NOMO-1 (cell line): Measurements from ENCODE around the gene VPREB3.
A peak's percentile ranks its signal among the peaks of the same experiment; 100 is the strongest.

Experiments used
- DNase-seq, 2 experiments: peaks; one replicate each; lab custom pipeline; 2025; ENCODE audit not compliant: unreplicated experiment in 2 of 2; lab: John Stamatoyannopoulos, UW

VPREB3 gene

GRCh38 chr22:23744485-23744884, 9.7 kb downstream of the VPREB3 start:
- DNase-seq, result no peak

DNA sequence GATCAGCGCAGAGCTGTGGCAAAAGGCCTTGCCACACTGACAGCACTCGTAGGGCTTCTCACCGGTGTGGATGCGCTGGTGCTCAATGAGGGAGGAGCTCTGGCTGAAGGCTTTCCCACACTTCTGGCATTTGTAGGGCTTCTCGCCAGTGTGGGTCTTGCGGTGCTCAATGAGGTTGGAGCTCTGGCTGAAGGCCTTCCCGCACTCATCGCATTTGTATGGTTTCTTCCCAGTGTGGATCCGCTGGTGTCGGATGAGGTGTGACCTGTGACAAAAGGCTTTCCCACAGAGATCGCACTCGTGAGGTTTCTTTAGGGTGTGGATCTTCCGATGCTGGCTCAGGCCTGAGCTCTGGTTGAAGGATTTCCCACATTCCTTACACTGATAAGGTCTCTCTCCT, 10.2 kb downstream of the VPREB3 start:
- DNase-seq, result no peak

DNA sequence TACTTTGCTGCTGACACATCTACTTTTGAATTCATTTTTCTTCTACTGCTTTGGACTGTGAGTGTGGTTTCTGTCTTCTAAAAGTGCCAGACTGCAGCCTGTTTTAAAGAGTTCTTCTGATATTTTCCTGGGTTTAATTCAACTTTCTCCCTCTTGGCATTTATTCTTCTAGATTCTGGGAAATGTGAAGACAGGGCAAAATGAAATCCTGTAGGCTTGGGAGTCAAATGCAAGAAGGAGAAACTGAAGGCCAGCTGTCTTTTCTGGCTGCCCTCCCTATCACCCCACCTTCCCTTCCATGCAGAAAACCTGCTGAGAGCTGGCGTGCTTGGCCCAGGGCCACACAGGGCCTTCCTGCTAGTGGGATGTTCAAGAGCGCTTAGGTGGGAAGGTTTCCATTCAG, 10.9 kb downstream of the VPREB3 start:
- no peak for DNase-seq

- no peak for DNase-seq
Observed at GRCh38 chr22:23742505-23743264, 11.5 kb downstream of the VPREB3 start.

GRCh38 chr22:23737696-23738095, 16.5 kb downstream of the VPREB3 start:
- DNase-seq, result no peak

GRCh38 chr22:23728108-23728507, 26.1 kb downstream of the VPREB3 start:
- DNase-seq, result peak; percentile 7 to 25

DNA sequence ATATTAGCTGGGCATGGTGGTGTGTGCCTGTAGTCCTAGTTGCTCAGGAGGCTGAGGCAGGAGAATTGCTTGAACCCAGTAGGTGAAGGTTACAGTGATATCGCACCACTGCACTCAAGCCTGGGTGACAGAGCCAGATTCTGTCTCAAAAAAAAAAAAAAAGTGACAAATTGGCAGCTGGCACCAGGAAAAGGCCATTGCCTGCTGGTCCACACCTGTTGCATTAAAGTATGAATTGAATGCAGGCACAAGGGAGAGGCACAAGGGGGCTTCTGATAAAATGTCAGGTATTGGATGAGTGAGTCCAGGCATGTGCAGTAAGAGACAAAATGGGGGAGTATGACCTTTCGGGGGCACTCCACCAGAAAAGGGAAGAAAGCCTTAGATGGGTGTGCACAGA, 31.5 kb downstream of the VPREB3 start:
- DNase-seq, result no peak

DNA sequence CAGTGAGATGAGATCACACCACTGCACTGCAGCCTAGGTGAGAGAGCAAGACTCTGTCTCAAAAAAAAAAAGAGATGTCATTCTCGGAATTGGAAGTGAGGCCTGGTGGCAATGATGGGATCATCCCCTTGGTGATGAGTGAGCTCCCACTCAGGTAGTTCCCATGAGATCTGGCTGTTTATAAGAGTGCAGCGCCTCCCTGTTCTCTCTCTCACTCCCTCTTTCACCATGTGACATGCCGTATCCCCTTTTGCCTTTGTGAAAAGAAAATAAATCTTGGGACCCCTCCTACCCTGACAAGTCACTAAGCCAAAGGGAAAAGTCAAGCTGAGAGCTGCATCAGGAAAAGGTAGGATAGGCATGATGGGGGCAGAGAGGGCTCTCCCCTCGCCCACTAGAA, 32.1 kb downstream of the VPREB3 start:
- DNase-seq, result no peak

- DNase-seq, result no peak
Observed at GRCh38 chr22:23720855-23721254, 33.4 kb downstream of the VPREB3 start.

GRCh38 chr22:23718371-23719165, 35.7 kb downstream of the VPREB3 start:
- DNase-seq, result no peak

DNA sequence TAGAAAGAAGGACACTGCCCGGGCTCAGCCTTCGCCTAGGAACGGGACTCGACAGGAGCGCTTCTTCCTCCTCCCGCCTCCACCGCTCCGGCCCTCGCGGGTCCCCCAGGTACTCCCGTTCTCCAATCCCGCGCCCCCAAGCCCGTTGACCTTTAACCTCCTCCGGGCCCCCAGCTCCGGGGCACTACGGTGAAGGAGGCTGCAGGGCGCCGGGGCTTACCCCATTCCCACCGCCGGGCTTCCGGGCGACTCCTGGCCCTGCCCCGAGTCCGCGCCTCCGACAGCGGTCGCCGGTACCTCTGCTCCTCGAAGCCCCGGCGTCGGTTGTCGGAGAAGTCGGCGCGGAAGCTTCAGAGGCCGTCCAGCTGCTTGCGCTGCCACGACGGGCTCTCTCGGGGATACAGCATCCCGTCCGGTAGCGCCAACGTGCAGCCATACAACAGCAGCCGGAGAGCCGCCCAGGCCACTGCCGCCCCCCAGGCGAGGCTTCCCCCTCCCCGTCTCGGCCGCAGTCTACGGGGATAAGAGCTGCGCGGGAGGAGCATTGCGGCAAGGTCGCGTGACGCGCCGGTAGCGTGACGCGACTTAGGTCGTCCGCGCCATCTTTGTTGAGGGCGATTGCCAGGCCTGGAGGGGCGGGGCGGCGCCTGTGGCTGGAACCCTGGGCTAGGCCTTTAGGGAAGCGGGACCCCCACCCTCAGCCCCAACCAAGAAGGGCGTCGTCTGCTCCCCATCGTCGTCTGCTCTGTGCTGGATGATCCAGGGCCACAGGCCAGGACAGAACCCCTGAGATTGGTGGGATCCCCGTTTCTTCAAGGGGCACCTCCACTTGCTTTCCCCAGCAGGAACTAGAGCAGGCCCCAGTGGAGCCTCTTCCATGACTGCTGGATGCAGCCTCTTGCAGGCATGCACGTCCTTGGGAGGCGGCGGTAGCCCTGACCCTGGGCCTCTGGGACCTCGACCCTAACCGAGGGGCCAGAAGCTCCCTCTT, 37.1 kb downstream of the VPREB3 start:
- DNase-seq, result peak; percentile 71 to 83

- DNase-seq, result peak in 1 of 2 experiments; percentile 4
Observed at GRCh38 chr22:23715806-23716375, 38.3 kb downstream of the VPREB3 start.

DNA sequence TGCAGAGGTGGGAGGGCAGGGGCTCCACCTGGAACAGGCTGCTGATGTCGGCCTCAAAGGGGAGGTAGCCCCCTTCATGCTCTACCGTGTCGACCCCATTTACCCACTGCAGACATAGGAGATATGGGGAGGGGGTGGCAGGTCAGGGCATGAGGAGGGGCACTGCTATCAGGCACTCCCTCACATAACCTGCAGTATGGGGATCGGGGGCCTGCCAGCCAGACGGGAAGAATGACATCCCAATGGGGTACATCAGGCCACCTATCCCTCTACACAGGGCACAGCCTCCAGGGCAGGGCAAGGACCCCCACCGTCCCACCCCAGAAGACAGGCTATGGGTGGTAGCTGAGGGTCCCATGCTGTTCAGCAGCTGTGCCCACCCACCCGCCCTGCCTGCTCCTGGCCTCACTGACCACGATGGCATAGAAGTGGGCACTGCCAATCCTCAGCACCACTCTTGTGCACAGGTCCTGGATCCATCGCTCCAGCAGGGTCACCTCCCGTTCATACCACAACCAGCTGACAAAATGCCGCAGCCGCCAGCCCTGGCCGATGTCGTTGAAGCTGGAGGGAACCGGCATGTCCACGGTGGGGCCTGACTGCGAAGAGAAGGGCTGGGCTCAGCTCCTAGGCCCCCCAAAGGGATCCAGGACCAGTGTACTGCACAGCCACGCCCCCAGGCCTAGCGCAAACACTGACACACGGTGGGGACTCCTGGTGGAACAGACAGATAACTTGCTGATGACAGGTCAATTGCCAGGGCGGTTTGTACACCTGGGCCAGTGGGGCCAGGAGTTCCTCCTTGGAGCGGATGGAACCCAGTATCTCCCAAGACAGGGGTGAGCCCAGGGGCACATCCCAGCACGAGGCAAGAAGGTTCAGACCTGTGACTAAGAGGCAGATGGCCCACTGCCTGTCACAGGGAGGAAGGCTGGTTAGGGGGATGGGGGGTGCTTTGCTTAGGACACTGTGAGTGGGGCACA, 39.3 kb downstream of the VPREB3 start:
- DNase-seq, result no peak

- DNase-seq, result no peak
Observed at GRCh38 chr22:23713696-23714595, 40.3 kb downstream of the VPREB3 start.

- DNase-seq, result no peak
Observed at GRCh38 chr22:23712256-23712655, 42.0 kb downstream of the VPREB3 start.

DNA sequence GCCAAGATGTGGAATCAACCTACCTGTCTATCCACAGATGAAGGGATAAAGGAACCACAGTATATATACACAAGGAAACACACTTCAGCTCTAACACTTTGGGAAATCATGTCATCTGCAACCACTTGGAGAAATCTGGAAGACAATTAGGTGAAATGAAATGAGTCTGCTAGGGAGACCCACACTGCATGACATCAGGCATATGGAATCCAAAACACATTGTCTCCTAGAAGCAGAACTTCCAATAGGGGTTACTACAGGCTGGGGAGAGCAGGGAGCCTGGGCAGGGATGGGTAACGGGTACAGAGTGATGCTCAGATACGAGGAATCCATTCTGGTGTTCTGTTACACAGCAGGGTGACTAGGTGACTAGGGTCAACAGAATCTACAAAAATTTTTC, 45.1 kb downstream of the VPREB3 start:
- no peak for DNase-seq

DNA sequence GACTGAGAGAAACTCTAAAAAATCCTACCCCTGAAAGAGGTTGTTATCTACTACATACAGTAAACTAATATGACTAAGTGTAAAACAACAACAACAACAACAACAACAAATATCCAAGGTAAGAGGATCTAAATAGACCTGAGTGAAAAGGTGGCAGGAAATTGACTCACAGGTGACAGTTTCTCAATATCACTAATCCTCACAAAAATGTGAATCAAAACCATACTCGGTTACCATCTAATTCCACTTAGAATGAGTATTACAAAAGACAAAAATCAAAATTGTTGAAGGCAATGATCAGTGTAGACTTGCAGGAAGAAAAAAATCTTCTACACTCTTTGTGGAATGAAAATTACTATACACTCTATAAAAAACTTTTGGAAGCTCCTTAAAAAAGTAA, 46.0 kb downstream of the VPREB3 start:
- DNase-seq, result no peak

- DNase-seq, result no peak
Observed at GRCh38 chr22:23705358-23705757, 48.9 kb downstream of the VPREB3 start.
